Activated naive CD4-positive, alpha-beta T cell treated with anti-CD3 and anti-CD28 coated beads, Interleukin-2, amount 10 ng/mL, durations not matched to agents 7 days and 5 days (primary cell): ENCODE results near the gene OSCP1.

Source experiments
- CTCF ChIA-PET: fragments of 350-600 bp; sonication (Branson Sonifier 250); formaldehyde crosslinking; loops from one replicate; lab custom pipeline; 2021; ENCODE audit warnings: antibody characterized with exemption; lab: Charles Lee
- DNase-seq: peaks from one replicate; pipeline ENCODE4 v3.0.0-alpha.2; 2020
- H3K27ac Mint-ChIP-seq: one replicate; pipeline ENCODE4 v1.8.0; 2021; ENCODE audit warnings: mild to moderate bottlenecking, moderate library complexity, mixed read lengths
- H3K27me3 Mint-ChIP-seq: one replicate; pipeline ENCODE4 v1.8.0; 2021; ENCODE audit warnings: mild to moderate bottlenecking, mixed read lengths
- H3K36me3 Mint-ChIP-seq: one replicate; pipeline ENCODE4 v1.8.0; 2021; ENCODE audit warnings: mixed read lengths
- H3K4me1 Mint-ChIP-seq: one replicate; pipeline ENCODE4 v1.8.0; 2021; ENCODE audit warnings: mixed read lengths
- H3K4me3 Mint-ChIP-seq: one replicate; pipeline ENCODE4 v1.8.0; 2021; ENCODE audit warnings: mild to moderate bottlenecking, moderate library complexity, mixed read lengths
- H3K9me3 Mint-ChIP-seq: one replicate; pipeline ENCODE4 v1.8.0; 2021; ENCODE audit warnings: mixed read lengths

OSCP1 gene

GRCh38 chr1:36448530-36449056 is 1.7 kb downstream of the OSCP1 start:
- no peaks in the 10 kb centered on the region for H3K9me3 Mint-ChIP-seq
- H3K27ac Mint-ChIP-seq: no peak overlapping the region
- no peak for DNase-seq
- peaks cover 5% of the 10 kb centered on the region for H3K27me3 Mint-ChIP-seq
- CTCF ChIA-PET: interaction anchor here (1.2 kb wide), 1 partner anchor 106 kb away, joined by 4 read pairs; no protein-coding TSS in a partner anchor
- peaks cover 27% of the 10 kb centered on the region for H3K4me1 Mint-ChIP-seq
- H3K36me3 Mint-ChIP-seq: peaks cover 5% of the 10 kb centered on the region
- no peak overlapping the region for H3K4me3 Mint-ChIP-seq

GRCh38 chr1:36447450-36447849 is 2.8 kb downstream of the OSCP1 start:
- DNase-seq: no peak
- H3K36me3 Mint-ChIP-seq: peaks cover 4% of the 10 kb centered on the region
- H3K4me3 Mint-ChIP-seq: no peak overlapping the region
- H3K27me3 Mint-ChIP-seq: peaks cover 5% of the 10 kb centered on the region
- H3K27ac Mint-ChIP-seq: no peak overlapping the region
- CTCF ChIA-PET: interaction anchor here (0.9 to 2.3 kb wide), 5 partner anchors 8 to 105 kb away, joined by 3 to 8 read pairs (median 4); no protein-coding TSS in a partner anchor
- H3K9me3 Mint-ChIP-seq: no peaks in the 10 kb centered on the region
- H3K4me1 Mint-ChIP-seq: peaks cover 25% of the 10 kb centered on the region

GRCh38 chr1:36446746-36447145 is 3.5 kb downstream of the OSCP1 start:
- Mint-ChIP-seq H3K4me1 (peaks cover 23% of the 10 kb centered on the region), H3K4me3 (no peak overlapping the region), H3K27ac (no peak overlapping the region), H3K36me3 (peaks cover 2% of the 10 kb centered on the region), H3K9me3 (no peaks in the 10 kb centered on the region), H3K27me3 (peaks cover 5% of the 10 kb centered on the region)
- no peak for DNase-seq
- CTCF ChIA-PET: interaction anchor here (0.9 to 2.3 kb wide), 4 partner anchors 9 to 69 kb away, joined by 3 to 8 read pairs (median 4); no protein-coding TSS in a partner anchor

- peaks cover 18% of the 10 kb centered on the region for H3K4me1 Mint-ChIP-seq
- H3K9me3 Mint-ChIP-seq: no peaks in the 10 kb centered on the region
- CTCF ChIA-PET: interaction anchor here (0.7 to 2.3 kb wide), 5 partner anchors 9 to 203 kb away, joined by 3 to 8 read pairs (median 3); no protein-coding TSS in a partner anchor
- H3K27ac Mint-ChIP-seq: no peak overlapping the region
- H3K4me3 Mint-ChIP-seq: no peak overlapping the region
- DNase-seq: peak; percentile 57
- H3K27me3 Mint-ChIP-seq: peaks cover 5% of the 10 kb centered on the region
- H3K36me3 Mint-ChIP-seq: peaks cover 2% of the 10 kb centered on the region
These were observed 4.0 kb downstream of the OSCP1 start for GRCh38 chr1:36446271-36446670.

GRCh38 chr1:36443297-36443696 is 7.0 kb downstream of the OSCP1 start:
- CTCF ChIA-PET: no interaction called here
- H3K36me3 Mint-ChIP-seq: no peaks in the 10 kb centered on the region
- no peaks in the 10 kb centered on the region for H3K9me3 Mint-ChIP-seq
- no peak overlapping the region for H3K27ac Mint-ChIP-seq
- no peak overlapping the region for H3K4me3 Mint-ChIP-seq
- H3K4me1 Mint-ChIP-seq: peaks cover 7% of the 10 kb centered on the region
- H3K27me3 Mint-ChIP-seq: peaks cover 9% of the 10 kb centered on the region
- no peak for DNase-seq

GRCh38 chr1:36442337-36442736 is 7.9 kb downstream of the OSCP1 start:
- no peak for DNase-seq
- H3K27me3 Mint-ChIP-seq: peaks cover 9% of the 10 kb centered on the region
- H3K27ac Mint-ChIP-seq: no peak overlapping the region
- CTCF ChIA-PET: no interaction called here
- H3K4me3 Mint-ChIP-seq: no peak overlapping the region
- H3K36me3 Mint-ChIP-seq: no peaks in the 10 kb centered on the region
- no peaks in the 10 kb centered on the region for H3K9me3 Mint-ChIP-seq
- H3K4me1 Mint-ChIP-seq: peaks cover 7% of the 10 kb centered on the region

- DNase-seq: no peak
- CTCF ChIA-PET: no interaction called here
- Mint-ChIP-seq H3K9me3 (no peaks in the 10 kb centered on the region), H3K27ac (peak overlapping the region; percentile 5), H3K27me3 (peaks cover 9% of the 10 kb centered on the region), H3K4me3 (no peak overlapping the region), H3K4me1 (no peaks in the 10 kb centered on the region), H3K36me3 (no peaks in the 10 kb centered on the region)
These were observed 9.6 kb downstream of the OSCP1 start for GRCh38 chr1:36440646-36441045.

- Mint-ChIP-seq H3K4me3 (no peak overlapping the region), H3K27me3 (peaks cover 9% of the 10 kb centered on the region)
These were observed 10.2 kb downstream of the OSCP1 start for GRCh38 chr1:36440044-36440443.

GRCh38 chr1:36438715-36439114 is 11.5 kb downstream of the OSCP1 start:
- CTCF ChIA-PET: no interaction called here
- H3K27me3 Mint-ChIP-seq: peaks cover 9% of the 10 kb centered on the region
- no peaks in the 10 kb centered on the region for H3K4me1 Mint-ChIP-seq

More at GRCh38 chr1:36440044-36440443, 10.2 kb downstream of the OSCP1 start:
- Mint-ChIP-seq H3K27ac (no peak overlapping the region), H3K4me1 (no peaks in the 10 kb centered on the region), H3K9me3 (no peaks in the 10 kb centered on the region), H3K36me3 (no peaks in the 10 kb centered on the region)
- CTCF ChIA-PET: no interaction called here
- DNase-seq: no peak

GRCh38 chr1:36436821-36437220 is 13.4 kb downstream of the OSCP1 start:
- CTCF ChIA-PET: no interaction called here
- Mint-ChIP-seq H3K36me3 (no peaks in the 10 kb centered on the region), H3K27me3 (peaks cover 9% of the 10 kb centered on the region), H3K4me3 (no peak overlapping the region), H3K9me3 (no peaks in the 10 kb centered on the region), H3K4me1 (no peaks in the 10 kb centered on the region), H3K27ac (no peak overlapping the region)
- DNase-seq: no peak

More at GRCh38 chr1:36438715-36439114, 11.5 kb downstream of the OSCP1 start:
- Mint-ChIP-seq H3K36me3 (no peaks in the 10 kb centered on the region), H3K27ac (no peak overlapping the region), H3K4me3 (no peak overlapping the region), H3K9me3 (no peaks in the 10 kb centered on the region)
- DNase-seq: no peak

- Mint-ChIP-seq H3K4me1 (no peaks in the 10 kb centered on the region), H3K27ac (no peak overlapping the region), H3K4me3 (no peak overlapping the region), H3K36me3 (no peaks in the 10 kb centered on the region), H3K9me3 (no peaks in the 10 kb centered on the region), H3K27me3 (peaks cover 4% of the 10 kb centered on the region)
- no peak for DNase-seq
- CTCF ChIA-PET: no interaction called here
These were observed 17.1 kb downstream of the OSCP1 start for GRCh38 chr1:36433102-36433501.

- H3K27me3 Mint-ChIP-seq: peaks cover 4% of the 10 kb centered on the region
- H3K4me3 Mint-ChIP-seq: no peak overlapping the region
- no peak for DNase-seq
- H3K36me3 Mint-ChIP-seq: no peaks in the 10 kb centered on the region
- CTCF ChIA-PET: no interaction called here
- H3K27ac Mint-ChIP-seq: no peak overlapping the region
- no peaks in the 10 kb centered on the region for H3K9me3 Mint-ChIP-seq
- no peaks in the 10 kb centered on the region for H3K4me1 Mint-ChIP-seq
These were observed 17.6 kb downstream of the OSCP1 start for GRCh38 chr1:36432616-36433015.

- no peak overlapping the region for H3K27ac Mint-ChIP-seq
- peaks cover 4% of the 10 kb centered on the region for H3K27me3 Mint-ChIP-seq
- CTCF ChIA-PET: interaction anchor here (5.8 kb wide), 1 partner anchor 83 kb away, joined by 51 read pairs; no protein-coding TSS in a partner anchor
- no peaks in the 10 kb centered on the region for H3K36me3 Mint-ChIP-seq
- no peak for DNase-seq
- H3K4me3 Mint-ChIP-seq: no peak overlapping the region
- peaks cover 6% of the 10 kb centered on the region for H3K4me1 Mint-ChIP-seq
- H3K9me3 Mint-ChIP-seq: no peaks in the 10 kb centered on the region
These were observed 24.5 kb downstream of the OSCP1 start for GRCh38 chr1:36425791-36426190.

GRCh38 chr1:36421649-36422048 is 28.6 kb downstream of the OSCP1 start:
- CTCF ChIA-PET: interaction anchor here (0.9 to 5.8 kb wide), 11 partner anchors 9 to 322 kb away, joined by 3 to 51 read pairs (median 5); partner anchors contain the start of gene SH3D21
- Mint-ChIP-seq H3K9me3 (no peaks in the 10 kb centered on the region), H3K36me3 (no peaks in the 10 kb centered on the region), H3K4me1 (peaks cover 18% of the 10 kb centered on the region), H3K27ac (no peak overlapping the region), H3K27me3 (peaks cover 4% of the 10 kb centered on the region), H3K4me3 (no peak overlapping the region)
- DNase-seq: no peak

GRCh38 chr1:36420836-36421317 is 29.4 kb downstream of the OSCP1 start:
- DNase-seq: peak; percentile 94
- H3K4me3 Mint-ChIP-seq: peak overlapping the region; percentile 44
- H3K4me1 Mint-ChIP-seq: peaks cover 18% of the 10 kb centered on the region
- no peaks in the 10 kb centered on the region for H3K9me3 Mint-ChIP-seq
- CTCF ChIA-PET: interaction anchor here (0.8 to 5.8 kb wide), 16 partner anchors 8 to 321 kb away, joined by 3 to 51 read pairs (median 6); partner anchors contain the start of genes EVA1B, SH3D21 and TRAPPC3
- H3K27ac Mint-ChIP-seq: peak overlapping the region; percentile 67
- H3K27me3 Mint-ChIP-seq: peaks cover 3% of the 10 kb centered on the region
- H3K36me3 Mint-ChIP-seq: no peaks in the 10 kb centered on the region
